H4 (cell line): Measurements from ENCODE around the gene GPR42. TPM values are rescaled to one million over a fixed set of nuclear protein-coding genes. Genes with fewer than 3 reads are reported as not detected.
A peak's percentile ranks its signal among the peaks of the same experiment; 100 is the strongest.
"Not testable (repeated sequence)": the region's sequence is repeated elsewhere in the genome, so short reads cannot be mapped to it uniquely, and the experiment has no call there.

Source experiments
- DNase-seq: peaks from one replicate; pipeline ENCODE4 v3.0.0-alpha.2; 2015; ENCODE audit warnings: low spot score
- total RNA-seq: library from RNA; depleted of rRNA; stranded (reverse); fragments of >200 nt; shearing (Covaris generic); gene quantifications from 2 replicates; pipeline ENCODE4 v1.2.3, GENCODE V29; 2014

The GPR42 gene
- total RNA-seq, 1 experiment from 2014 or later = 0.21 TPM

- no peak for DNase-seq
Observed at GRCh38 chr19:35392742-35393715, 22.2 kb downstream of the GPR42 start.

GRCh38 chr19:35395382-35396199 is 24.7 kb downstream of the GPR42 start:
- DNase-seq = no peak

- no peak for DNase-seq
Observed at GRCh38 chr19:35396240-35396885, 25.5 kb downstream of the GPR42 start.

GRCh38 chr19:35397064-35397463 is 26.2 kb downstream of the GPR42 start:
- no peak for DNase-seq

GRCh38 chr19:35398570-35398969 is 27.7 kb downstream of the GPR42 start:
- no peak for DNase-seq

- DNase-seq = no peak
Observed at GRCh38 chr19:35399231-35399630, 28.4 kb downstream of the GPR42 start.

- no peak for DNase-seq
Observed at GRCh38 chr19:35399948-35400772, 29.3 kb downstream of the GPR42 start.

GRCh38 chr19:35400773-35401100 is 29.9 kb downstream of the GPR42 start:
- DNase-seq = no peak

GRCh38 chr19:35401416-35401815 is 30.5 kb downstream of the GPR42 start:
- not testable (repeated sequence) for DNase-seq

- DNase-seq = no peak
Observed at GRCh38 chr19:35403116-35403760, 32.4 kb downstream of the GPR42 start.

GRCh38 chr19:35404879-35405622 is 34.2 kb downstream of the GPR42 start:
- DNase-seq = peak; percentile 92

- DNase-seq = no peak
Observed at GRCh38 chr19:35407619-35408018, 36.8 kb downstream of the GPR42 start.

GRCh38 chr19:35408284-35409171 is 37.7 kb downstream of the GPR42 start:
- no peak for DNase-seq

- DNase-seq = no peak
Observed at GRCh38 chr19:35409191-35409590, 38.3 kb downstream of the GPR42 start.

- DNase-seq = no peak
Observed at GRCh38 chr19:35410487-35410886, 39.6 kb downstream of the GPR42 start.

GRCh38 chr19:35414442-35414841 is 43.6 kb downstream of the GPR42 start:
- no peak for DNase-seq

- DNase-seq = no peak
Observed at GRCh38 chr19:35416331-35416730, 45.5 kb downstream of the GPR42 start.

GRCh38 chr19:35417278-35417677 is 46.4 kb downstream of the GPR42 start:
- DNase-seq = no peak
